HG03520 (cell line): ENCODE measurements around the gene ELP1.
A peak's percentile ranks its signal among the peaks of the same experiment; 100 is the strongest.

Experiments used
- ATAC-seq: cut with Tn5 transposase; IDR thresholded peaks from one replicate; pipeline ENCODE4 v1.9.1; 2021; ENCODE audit warnings: mild to moderate bottlenecking, moderate library complexity; ENCODE audit not compliant: unreplicated experiment

ELP1 gene

DNA sequence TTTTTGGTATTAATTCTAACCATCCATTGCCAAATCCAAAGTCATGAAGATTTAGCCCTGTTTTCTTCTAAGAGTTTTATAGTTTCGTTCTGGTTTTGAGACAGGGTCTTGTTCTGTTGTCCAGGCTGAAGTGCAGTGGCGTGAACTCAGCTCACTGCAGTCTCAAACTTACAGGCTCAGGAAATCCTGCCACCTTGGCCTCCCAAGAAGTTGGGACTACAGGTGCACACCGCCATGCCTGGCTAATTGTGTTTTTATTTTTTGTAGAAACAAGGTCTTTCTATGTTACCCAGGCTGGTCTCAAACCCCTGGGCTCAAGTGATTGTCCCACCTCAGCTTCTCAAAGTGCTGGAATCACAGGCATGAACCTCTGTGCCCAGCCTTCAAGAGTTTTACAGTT lies 50.8 kb downstream of the ELP1 start:
- ATAC-seq: no peak

DNA sequence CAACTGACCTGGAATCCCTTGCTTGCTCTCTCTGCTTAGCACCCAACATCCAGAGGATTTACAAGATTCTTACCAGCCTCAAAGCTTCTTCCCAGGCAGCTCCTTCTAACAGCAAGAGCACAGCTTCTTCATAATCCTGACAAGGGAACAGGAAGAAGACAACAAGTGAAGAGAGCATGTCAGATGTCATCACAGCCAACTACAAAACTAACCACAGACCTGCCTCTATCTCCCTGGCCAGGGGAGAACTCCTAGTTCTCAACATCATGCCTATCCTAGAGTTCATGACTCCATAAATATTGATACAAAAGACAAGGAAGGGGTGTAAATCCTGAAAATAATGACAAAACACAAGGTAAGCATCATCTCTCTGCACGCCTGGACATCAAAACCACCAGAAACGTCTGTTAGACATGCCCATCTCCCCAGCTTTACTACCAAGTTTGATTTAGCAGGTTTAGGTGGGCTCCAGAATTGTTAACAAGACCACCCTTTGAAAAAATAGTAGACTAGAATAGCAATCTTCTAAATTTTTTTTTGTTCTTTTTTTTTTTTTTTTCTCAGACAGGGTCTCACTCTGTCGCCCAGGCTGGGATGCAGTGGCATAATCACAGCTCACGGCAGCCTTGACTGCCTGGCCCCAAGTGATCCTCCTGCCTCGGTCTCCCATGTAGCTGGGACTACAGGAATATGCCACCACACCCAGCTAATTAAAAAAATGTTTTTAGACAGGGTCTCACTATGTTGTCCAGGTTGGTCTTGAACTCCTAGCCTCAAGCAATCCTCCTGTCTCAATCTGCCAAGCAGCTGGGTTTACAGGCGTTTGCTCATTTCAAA lies 51.7 kb downstream of the ELP1 start:
- ATAC-seq: no peak

DNA sequence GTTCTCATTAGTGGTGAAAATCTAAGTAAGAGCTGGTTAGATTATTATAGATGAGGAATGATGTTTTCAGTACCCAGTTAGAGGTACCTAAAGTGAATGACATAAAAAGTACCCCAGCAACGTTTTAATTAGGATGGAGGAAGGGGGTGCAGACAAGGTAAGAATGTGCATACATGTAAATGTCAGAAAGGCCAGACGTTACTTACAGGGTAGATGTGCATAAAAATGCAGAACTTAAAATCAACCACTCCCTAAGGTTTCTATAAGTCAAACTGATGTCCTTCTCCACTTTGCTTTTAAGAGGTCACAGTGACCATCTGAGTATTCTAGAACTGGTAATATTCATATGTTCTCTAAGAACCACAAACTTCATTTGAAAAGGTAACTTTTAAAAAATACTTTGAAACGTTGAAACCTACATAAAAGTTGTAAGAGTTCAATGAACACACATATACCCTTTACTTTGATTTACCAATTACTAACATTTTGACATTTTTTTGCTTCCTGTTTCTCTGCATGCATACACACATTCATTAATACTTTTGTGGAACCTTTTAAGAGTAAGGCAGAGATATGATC lies 53.1 kb downstream of the ELP1 start:
- ATAC-seq: no peak

DNA sequence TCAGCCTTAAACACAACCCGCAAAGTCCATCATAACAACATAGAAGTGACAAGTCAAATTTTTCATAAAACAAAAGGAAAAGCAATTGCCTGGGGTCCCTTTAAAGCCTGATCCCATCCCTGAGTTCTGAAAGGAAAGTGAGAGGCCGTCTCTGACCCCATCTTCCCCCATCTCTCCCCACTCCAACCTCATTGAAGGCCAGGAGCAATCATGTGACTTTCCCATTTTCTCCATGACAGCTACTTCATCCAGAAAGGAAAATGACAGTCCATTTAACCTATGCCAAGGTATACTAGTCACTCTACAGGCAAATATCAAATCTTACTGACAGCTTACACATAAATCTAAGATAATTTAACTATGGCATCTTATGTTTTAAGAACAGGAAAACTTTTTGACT lies 56.4 kb downstream of the ELP1 start:
- no peak for ATAC-seq

DNA sequence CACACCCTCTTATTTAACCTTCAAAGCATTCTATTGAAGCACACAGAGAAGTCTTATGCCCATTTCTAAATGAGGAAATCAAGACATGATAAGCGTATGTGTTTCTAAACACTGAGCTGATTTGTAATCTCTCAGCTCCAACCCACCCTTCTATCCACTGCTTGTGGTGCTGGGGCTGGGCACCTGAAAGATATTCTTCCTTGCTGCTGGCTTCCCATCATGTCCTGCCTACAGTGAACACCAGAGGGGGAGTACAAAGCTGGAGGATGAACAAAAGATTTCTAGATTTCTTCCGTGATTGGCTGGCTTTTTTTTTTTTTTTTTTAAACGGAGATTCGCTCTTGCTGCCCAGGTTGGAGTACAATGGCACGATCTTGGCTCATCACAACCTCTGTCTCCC lies 57.5 kb downstream of the ELP1 start:
- ATAC-seq: no peak

DNA sequence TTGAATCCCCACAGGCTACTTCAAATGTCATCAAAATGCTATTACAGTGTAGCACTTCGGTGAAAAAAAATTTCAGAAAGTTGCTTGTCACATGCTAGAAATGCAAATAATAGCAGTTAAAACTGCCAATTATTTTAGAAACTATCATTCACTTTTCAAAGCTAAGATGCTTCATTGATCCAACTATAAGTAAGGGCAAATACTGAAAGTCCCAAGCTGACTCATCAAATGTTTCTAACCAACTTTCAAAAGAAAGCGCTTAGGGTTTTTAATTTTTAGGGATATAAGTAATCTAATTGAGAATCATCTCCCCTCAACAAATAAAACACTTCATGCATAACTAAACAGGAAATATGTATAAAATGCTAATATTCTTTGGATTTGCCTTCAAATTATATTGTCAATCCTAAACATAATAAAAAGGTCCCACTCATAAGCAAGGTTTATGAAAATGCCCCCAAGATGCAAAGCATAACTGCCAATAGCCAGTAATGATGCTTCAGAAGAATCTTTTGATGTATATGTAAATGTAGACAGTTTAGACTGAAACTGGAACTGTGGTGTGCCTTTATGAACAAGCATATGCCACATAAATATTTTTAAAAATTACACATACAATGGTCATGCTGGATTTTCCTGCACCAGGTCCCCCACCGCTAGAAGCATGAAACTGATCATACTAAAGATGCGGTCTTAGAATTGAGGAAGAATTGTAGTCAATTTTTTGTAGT lies 59.7 kb downstream of the ELP1 start:
- ATAC-seq: no peak

GRCh38 chr9:108869092-108869725 lies 64.7 kb downstream of the ELP1 start:
- no peak for ATAC-seq

DNA sequence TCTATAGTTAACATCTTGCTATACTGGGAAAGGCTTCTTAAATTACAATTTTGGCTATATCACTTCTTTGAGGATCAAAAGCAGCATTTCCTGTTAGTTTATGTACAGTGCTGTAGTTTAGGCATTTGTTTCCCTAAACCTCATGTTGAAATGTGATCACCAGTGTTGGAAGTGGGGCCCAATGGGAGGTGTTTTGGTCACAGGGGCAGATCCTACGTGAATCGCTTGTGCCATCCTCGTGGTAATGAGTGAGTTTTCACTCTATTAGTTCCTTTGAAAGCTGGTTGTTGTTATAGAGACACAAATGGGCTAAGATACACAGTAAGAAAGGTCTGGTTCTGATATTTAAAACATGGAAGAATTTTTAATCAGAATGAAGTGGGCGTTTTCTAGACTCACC lies 66.1 kb downstream of the ELP1 start:
- ATAC-seq: no peak

DNA sequence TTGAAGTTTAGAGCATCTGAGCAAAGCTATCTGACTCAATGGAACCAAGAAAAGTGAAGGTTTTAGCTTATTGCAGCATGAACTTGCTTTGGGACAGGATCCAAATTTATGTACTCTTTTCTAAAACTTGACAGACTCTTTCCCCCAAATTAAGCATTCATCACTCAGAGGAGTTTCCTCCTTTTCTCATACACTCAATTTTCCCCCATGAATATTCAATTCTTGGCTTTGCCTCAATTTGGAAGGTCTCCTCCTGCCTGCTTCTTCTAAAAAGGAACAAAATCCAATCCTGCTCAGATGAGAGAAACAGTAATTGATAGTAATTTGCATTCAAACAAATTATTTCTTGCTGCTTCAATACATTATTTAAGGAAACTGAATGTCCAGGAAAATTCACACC lies 66.8 kb downstream of the ELP1 start:
- ATAC-seq: no peak

DNA sequence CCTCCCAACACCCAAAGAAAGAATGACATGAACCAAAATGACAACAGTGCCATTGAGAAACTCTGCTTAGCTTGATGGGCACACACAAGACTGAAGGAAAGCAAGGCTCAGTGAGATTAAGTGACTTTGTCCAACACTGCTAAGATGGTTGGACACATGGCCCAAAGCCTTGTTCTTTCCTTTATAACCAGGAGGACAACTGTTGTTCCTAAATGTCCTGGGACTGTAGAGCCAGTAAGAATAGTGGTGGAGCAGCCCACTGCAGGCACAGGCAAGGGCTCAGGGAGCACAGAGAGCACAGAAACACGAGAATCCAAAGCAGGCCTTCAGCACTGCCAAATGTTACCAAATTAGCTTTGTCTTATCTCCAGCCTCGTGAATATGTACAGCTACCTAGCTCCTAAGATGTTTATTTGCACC lies 67.9 kb downstream of the ELP1 start:
- ATAC-seq: no peak

- ATAC-seq: no peak
These were observed 68.9 kb downstream of the ELP1 start for GRCh38 chr9:108865037-108865436.

GRCh38 chr9:108864446-108864845 lies 69.5 kb downstream of the ELP1 start:
- ATAC-seq: no peak

DNA sequence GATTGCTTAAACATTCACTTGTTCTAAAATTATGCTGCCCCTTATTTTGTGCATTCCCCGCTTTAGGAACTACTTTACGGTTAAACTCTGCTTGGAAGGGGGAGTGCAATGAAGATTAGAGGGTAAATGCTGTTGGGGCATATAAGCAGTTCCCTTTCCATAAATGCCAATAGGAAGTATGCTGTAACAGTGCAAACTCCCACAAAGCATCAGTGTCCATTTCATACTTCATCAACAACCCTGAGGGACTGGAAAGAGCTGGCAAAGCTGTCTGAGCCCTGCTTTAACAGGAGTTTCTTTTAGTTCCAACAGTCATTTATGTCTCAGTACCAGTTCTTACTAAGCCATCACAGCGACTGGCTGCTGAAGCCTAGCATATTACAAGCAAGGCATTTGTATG lies 70.0 kb downstream of the ELP1 start:
- no peak for ATAC-seq

GRCh38 chr9:108861997-108862396 lies 71.9 kb downstream of the ELP1 start, which contains the start of gene ACTL7A:
ACTL7A (plus strand) TSS chr9:108862266; CDS start chr9:108862323, 57 bp downstream.
- ATAC-seq: no peak

- no peak for ATAC-seq
These were observed 72.5 kb downstream of the ELP1 start for GRCh38 chr9:108861464-108861863.

DNA sequence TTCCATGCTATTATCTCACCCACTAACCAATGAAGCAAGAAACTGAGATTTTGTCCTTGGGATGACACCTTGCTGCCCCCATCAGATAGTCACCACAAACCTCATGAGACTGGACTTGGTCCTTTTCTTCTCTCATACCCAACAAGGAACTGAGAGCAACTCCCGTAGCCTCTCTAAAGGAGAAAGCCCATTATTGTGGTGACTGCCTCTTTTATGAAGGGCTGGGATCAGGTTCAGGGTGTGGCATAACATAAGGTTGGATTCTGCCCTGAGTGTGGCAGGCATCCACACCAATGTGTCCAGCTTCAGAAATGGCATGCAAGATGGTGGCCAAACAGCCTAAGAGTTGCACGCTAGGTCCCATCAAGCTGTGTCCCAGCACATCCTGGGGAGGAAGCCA lies 73.2 kb downstream of the ELP1 start:
- ATAC-seq: no peak

- ATAC-seq: no peak
These were observed 73.6 kb downstream of the ELP1 start for GRCh38 chr9:108860354-108860753.

- peak; percentile 61 for ATAC-seq
These were observed 74.3 kb downstream of the ELP1 start for GRCh38 chr9:108859459-108860114.

DNA sequence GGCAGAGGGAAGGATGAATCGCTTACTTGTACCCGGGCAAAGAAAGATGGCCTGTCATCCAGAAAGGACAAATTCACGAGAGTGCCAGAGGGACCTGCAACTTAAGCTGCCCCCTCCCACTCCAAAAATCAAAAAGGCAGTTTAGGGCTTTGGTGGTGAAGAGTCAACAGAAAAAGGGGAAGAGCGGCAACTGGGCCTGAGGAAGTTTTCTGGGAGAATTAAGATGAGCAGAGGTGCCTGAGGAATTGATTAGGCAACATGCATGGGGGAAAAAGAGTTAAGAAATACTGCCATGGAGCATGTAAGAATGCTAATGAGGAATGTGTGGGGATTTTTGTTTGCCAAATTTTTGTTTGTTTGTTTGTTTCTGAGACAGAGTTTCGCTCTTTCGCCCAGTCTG lies 76.4 kb downstream of the ELP1 start:
- no peak for ATAC-seq

DNA sequence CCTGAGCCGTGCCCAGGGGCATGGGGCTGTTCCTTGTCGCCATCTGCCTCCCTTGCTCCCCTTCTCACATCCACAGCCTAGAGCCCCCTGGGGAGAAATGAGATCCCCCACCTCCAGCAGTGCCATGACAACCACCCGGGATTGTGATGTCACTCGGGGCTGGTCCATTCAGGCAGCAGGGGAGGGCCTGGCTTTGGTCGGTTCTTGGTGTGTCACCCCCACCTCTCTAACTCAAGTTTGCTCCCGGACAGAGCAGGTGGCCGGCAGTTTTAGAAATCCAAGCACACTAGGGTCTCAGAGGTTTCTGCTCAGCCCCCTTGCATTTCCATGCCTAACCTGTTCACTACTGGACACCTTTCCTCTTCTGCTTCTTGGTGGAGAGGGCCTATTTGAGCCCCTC lies 78.0 kb downstream of the ELP1 start, which contains the start of gene ACTL7B:
TSS of gene ACTL7B (minus strand) at position 99 of the 400 bp plus-strand sequence. CDS start at position 43, 56 bp downstream.
- ATAC-seq: no peak

- no peak for ATAC-seq
These were observed 78.4 kb downstream of the ELP1 start for GRCh38 chr9:108855529-108855886.
